ENCODE results near the gene NEU1. TPM values are rescaled to one million over a fixed set of nuclear protein-coding genes. Genes with fewer than 3 reads are reported as not detected.
"Not testable (repeated sequence)": the region's sequence is repeated elsewhere in the genome, so short reads cannot be mapped to it uniquely, and the experiment has no call there.

The NEU1 gene
- total RNA-seq, 2 donors from 2014 or later, result 42.4 to 50.7 TPM

- H3K27me3 Mint-ChIP-seq (ENCODE audit: insufficient read depth), result peaks cover 3% of the 10 kb centered on the region
- H3K4me3 ChIP-seq (ENCODE audit: low read length), result peak overlapping the region; percentile 83
- peak overlapping the region; percentile 79 for H3K4me3 Mint-ChIP-seq
- peak overlapping the region; percentile 64 for H3K9ac ChIP-seq (ENCODE audit: extremely low read depth, low read length, poor library complexity, severe bottlenecking)
- 18 to 40% methylated on average over 12 to 39 of the region's 39 CpGs for WGBS, 2 experiments (ENCODE audit: insufficient coverage in 1 of 2, insufficient read length in 1 of 2)
- H3K4me1 Mint-ChIP-seq, result peaks cover 46% of the 10 kb centered on the region
- no peaks in the 10 kb centered on the region for H3K4me1 ChIP-seq (ENCODE audit: control insufficient read depth, insufficient read depth, low read length)
- H3K9me3 Mint-ChIP-seq, result peaks cover 11% of the 10 kb centered on the region
- no peaks in the 10 kb centered on the region for H3K27me3 ChIP-seq (ENCODE audit: control insufficient read depth, insufficient read depth, low read length, poor library complexity, severe bottlenecking)
- no peak for TF ChIP-seq CTCF (conservative IDR thresholded peaks at IDR 0.05)
- no peaks in the 10 kb centered on the region for H3K36me3 ChIP-seq (ENCODE audit: control insufficient read depth, insufficient read depth, low read length)
- H3K27ac Mint-ChIP-seq, result peak overlapping the region; percentile 99
- DNase-seq, result peak; percentile 83
- peaks cover 3% of the 10 kb centered on the region for H3K36me3 Mint-ChIP-seq (ENCODE audit: low read depth)
- H3K27ac ChIP-seq (ENCODE audit: low read depth, low read length), result peak overlapping the region; percentile 55
- no peaks in the 10 kb centered on the region for H3K9me3 ChIP-seq (ENCODE audit: control insufficient read depth, low read length)
Observed at GRCh38 chr6:31821301-31822035, 41.2 kb downstream of the NEU1 start.

GRCh38 chr6:31820399-31820798 lies 42.2 kb downstream of the NEU1 start:
- not testable (repeated sequence) for H3K27me3 ChIP-seq (ENCODE audit: control insufficient read depth, insufficient read depth, low read length, poor library complexity, severe bottlenecking); H3K27me3 Mint-ChIP-seq (ENCODE audit: insufficient read depth); H3K36me3 Mint-ChIP-seq (ENCODE audit: low read depth); H3K4me3 Mint-ChIP-seq; H3K4me1 ChIP-seq (ENCODE audit: control insufficient read depth, insufficient read depth, low read length); H3K27ac ChIP-seq (ENCODE audit: low read depth, low read length); H3K27ac Mint-ChIP-seq; H3K9ac ChIP-seq (ENCODE audit: extremely low read depth, low read length, poor library complexity, severe bottlenecking); H3K9me3 ChIP-seq (ENCODE audit: control insufficient read depth, low read length); H3K36me3 ChIP-seq (ENCODE audit: control insufficient read depth, insufficient read depth, low read length); DNase-seq; H3K4me3 ChIP-seq (ENCODE audit: low read length)
- WGBS, 2 experiments (ENCODE audit: insufficient coverage in 1 of 2, insufficient read length in 1 of 2), result 95% methylated on average over 4 to 10 of the region's 10 CpGs
- H3K9me3 Mint-ChIP-seq, result peaks cover 13% of the 10 kb centered on the region
- peaks cover 40% of the 10 kb centered on the region for H3K4me1 Mint-ChIP-seq

- H3K27ac ChIP-seq (ENCODE audit: low read depth, low read length), result no peak overlapping the region
- no peak overlapping the region for H3K9ac ChIP-seq (ENCODE audit: extremely low read depth, low read length, poor library complexity, severe bottlenecking)
- H3K9me3 Mint-ChIP-seq, result peaks cover 13% of the 10 kb centered on the region
- peaks cover 3% of the 10 kb centered on the region for H3K36me3 Mint-ChIP-seq (ENCODE audit: low read depth)
- TF ChIP-seq CTCF (conservative IDR thresholded peaks at IDR 0.05), result no peak
- no peak overlapping the region for H3K4me3 Mint-ChIP-seq
- no peaks in the 10 kb centered on the region for H3K4me1 ChIP-seq (ENCODE audit: control insufficient read depth, insufficient read depth, low read length)
- H3K27me3 ChIP-seq (ENCODE audit: control insufficient read depth, insufficient read depth, low read length, poor library complexity, severe bottlenecking), result no peaks in the 10 kb centered on the region
- H3K27me3 Mint-ChIP-seq (ENCODE audit: insufficient read depth), result peaks cover 3% of the 10 kb centered on the region
- H3K4me3 ChIP-seq (ENCODE audit: low read length), result no peak overlapping the region
- H3K4me1 Mint-ChIP-seq, result peaks cover 36% of the 10 kb centered on the region
- no peak for DNase-seq
- H3K9me3 ChIP-seq (ENCODE audit: control insufficient read depth, low read length), result no peaks in the 10 kb centered on the region
- H3K36me3 ChIP-seq (ENCODE audit: control insufficient read depth, insufficient read depth, low read length), result no peaks in the 10 kb centered on the region
- H3K27ac Mint-ChIP-seq, result no peak overlapping the region
Observed at GRCh38 chr6:31819871-31820299, 42.7 kb downstream of the NEU1 start.

GRCh38 chr6:31817929-31818511 lies 44.6 kb downstream of the NEU1 start:
- peaks cover 13% of the 10 kb centered on the region for H3K9me3 Mint-ChIP-seq
- not testable (repeated sequence) for H3K27ac ChIP-seq (ENCODE audit: low read depth, low read length)

GRCh38 chr6:31817133-31817928 lies 45.3 kb downstream of the NEU1 start:
- peak overlapping the region; percentile 76 for H3K27ac Mint-ChIP-seq
- H3K27ac ChIP-seq (ENCODE audit: low read depth, low read length), result not testable (repeated sequence)

More at GRCh38 chr6:31817929-31818511, 44.6 kb downstream of the NEU1 start:
- Mint-ChIP-seq H3K4me3 (peak overlapping the region; percentile 57), H3K27ac (peak overlapping the region; percentile 76), H3K4me1 (peaks cover 36% of the 10 kb centered on the region)
- H3K9me3 ChIP-seq (ENCODE audit: control insufficient read depth, low read length); H3K27me3 ChIP-seq (ENCODE audit: control insufficient read depth, insufficient read depth, low read length, poor library complexity, severe bottlenecking); H3K9ac ChIP-seq (ENCODE audit: extremely low read depth, low read length, poor library complexity, severe bottlenecking); H3K27me3 Mint-ChIP-seq (ENCODE audit: insufficient read depth); H3K36me3 ChIP-seq (ENCODE audit: control insufficient read depth, insufficient read depth, low read length); H3K4me1 ChIP-seq (ENCODE audit: control insufficient read depth, insufficient read depth, low read length); H3K36me3 Mint-ChIP-seq (ENCODE audit: low read depth): not testable (repeated sequence)
- H3K4me3 ChIP-seq (ENCODE audit: low read length), result peak overlapping the region; percentile 84
- WGBS, 2 experiments (ENCODE audit: insufficient coverage in 1 of 2, insufficient read length in 1 of 2), result 88 to 100% methylated on average over 2 to 8 of the region's 8 CpGs
- DNase-seq, result peak; percentile 65

More at GRCh38 chr6:31817133-31817928, 45.3 kb downstream of the NEU1 start:
- H3K9ac ChIP-seq (ENCODE audit: extremely low read depth, low read length, poor library complexity, severe bottlenecking); H3K9me3 ChIP-seq (ENCODE audit: control insufficient read depth, low read length); DNase-seq; H3K36me3 ChIP-seq (ENCODE audit: control insufficient read depth, insufficient read depth, low read length); H3K36me3 Mint-ChIP-seq (ENCODE audit: low read depth); H3K4me1 ChIP-seq (ENCODE audit: control insufficient read depth, insufficient read depth, low read length); H3K27me3 Mint-ChIP-seq (ENCODE audit: insufficient read depth); H3K27me3 ChIP-seq (ENCODE audit: control insufficient read depth, insufficient read depth, low read length, poor library complexity, severe bottlenecking): not testable (repeated sequence)
- H3K4me3 Mint-ChIP-seq, result peak overlapping the region; percentile 57
- 90% methylated on average over 10 to 15 of the region's 37 CpGs for WGBS, 2 experiments (ENCODE audit: insufficient coverage in 1 of 2, insufficient read length in 1 of 2)
- peaks cover 13% of the 10 kb centered on the region for H3K9me3 Mint-ChIP-seq
- H3K4me3 ChIP-seq (ENCODE audit: low read length), result peak overlapping the region; percentile 84
- peaks cover 29% of the 10 kb centered on the region for H3K4me1 Mint-ChIP-seq
